K562 (cell line): Measurements from ENCODE around the gene DSCAM. TPM values are rescaled to one million over a fixed set of nuclear protein-coding genes. Genes with fewer than 3 reads are reported as not detected.

Source experiments
- ATAC-seq: fragments of 200-7000 bp; cut with Tn5 transposase; 3 replicates; pipeline ENCODE4 v1.9.1; 2020; ENCODE audit warnings: moderate library complexity
- BruUV-seq: library from RNA; stranded (reverse); fragments of 400-500 nt; replicated peaks from 2 replicates; lab custom pipeline; 2021; lab: Mats Ljungman, UMichigan
- CTCF ChIA-PET: fragments of 300-600 bp; formaldehyde crosslinking; extraction: SDS; loops from one replicate; lab custom pipeline; 2021; ENCODE audit warnings: low intra/inter-chr PET ratio; lab: Yijun Ruan, JAX
- POLR2A ChIA-PET: fragments of 300-600, 350-650 bp; sonication (Branson Sonifier 250); formaldehyde crosslinking; extraction: SDS; loops from one replicate; lab custom pipeline; 2021; ENCODE audit warnings: antibody characterized with exemption, inconsistent platforms; lab: Yijun Ruan, JAX
- DNase-seq, 4 experiments: peaks; one replicate each; pipeline versions ENCODE4 v3.0.0 to v3.0.0-alpha.2; 2011 to 2018; ENCODE audit warnings: low spot score in 3 of 4, mixed read lengths in 3 of 4; ENCODE audit errors: extremely low read depth in 1 of 4
- FAIRE-seq: peaks from 2 replicates; lab custom pipeline; 2011; peaks lifted over from hg19 to GRCh38; lab: Jason Lieb, UNC
- H2AFZ ChIP-seq: 2 replicates; pipeline ENCODE4 v1.6.0; 2011; ENCODE audit warnings: low read depth, low read length, control low read depth, inconsistent platforms
- H3K27ac ChIP-seq: fragments of 200-600 bp; 3 replicates; pipeline ENCODE4 v1.8.0; 2011; ENCODE audit warnings: low read depth, mild to moderate bottlenecking, control low read depth, inconsistent platforms, low read length, moderate library complexity, mixed read lengths; ENCODE audit errors: extremely low read depth
- H3K27me3 ChIP-seq, 2 experiments: fragments of 300-600 bp in 1 of 2; 2 replicates in 1 of 2; 3 replicates in 1 of 2; pipeline versions ENCODE4 v1.6.0 to v1.8.0; 2011; ENCODE audit warnings: inconsistent platforms in 2 of 2, low read length in 2 of 2, mild to moderate bottlenecking in 1 of 2, mixed read lengths in 1 of 2, moderate library complexity in 1 of 2; ENCODE audit not compliant: control insufficient read depth in 2 of 2, insufficient read depth in 2 of 2
- H3K36me3 ChIP-seq: fragments of 300-600 bp; 3 replicates; pipeline ENCODE4 v1.8.0; 2011; ENCODE audit warnings: mild to moderate bottlenecking, low read length, inconsistent platforms; ENCODE audit not compliant: control insufficient read depth, insufficient read depth
- H3K4me1 ChIP-seq, 2 experiments: fragments of 200-600 bp in 1 of 2; replicated peaks in 1 of 2; 2 replicates in 1 of 2; 3 replicates in 1 of 2; pipeline versions ENCODE4 v1.5.1 to v1.8.0; 2011; ENCODE audit warnings: inconsistent platforms in 2 of 2, low read length in 2 of 2, mild to moderate bottlenecking in 1 of 2, mixed read lengths in 1 of 2, moderate library complexity in 1 of 2; ENCODE audit not compliant: control insufficient read depth in 2 of 2, insufficient read depth in 2 of 2
- H3K4me2 ChIP-seq: 2 replicates; pipeline ENCODE4 v1.6.1; 2011; ENCODE audit warnings: low read length, control low read depth, inconsistent platforms, mixed read lengths; ENCODE audit not compliant: insufficient read depth
- H3K4me3 ChIP-seq: fragments of 200-600 bp; sonication (generic), shearing (Covaris generic); 2 replicates; pipeline ENCODE4 v1.5.1; 2016; ENCODE audit warnings: control low read depth, inconsistent platforms
- H3K79me2 ChIP-seq: fragments of 200-600 bp; 3 replicates; pipeline ENCODE4 v1.8.0; 2011; ENCODE audit warnings: low read length, inconsistent platforms; ENCODE audit not compliant: control insufficient read depth, insufficient read depth
- H3K9ac ChIP-seq, 2 experiments: 2 replicates each; pipeline versions ENCODE4 v1.6.0 to v1.6.1; 2011; ENCODE audit warnings: low read depth in 2 of 2, low read length in 2 of 2, control low read depth in 1 of 2, inconsistent platforms in 1 of 2, mild to moderate bottlenecking in 1 of 2, mixed read lengths in 1 of 2; ENCODE audit not compliant: insufficient read depth in 1 of 2
- H3K9me1 ChIP-seq: one replicate; pipeline ENCODE4 v1.6.0; 2011; ENCODE audit warnings: inconsistent platforms, mild to moderate bottlenecking, low read length, moderate library complexity; ENCODE audit not compliant: control insufficient read depth, insufficient read depth
- H3K9me3 ChIP-seq: replicated peaks from 2 replicates; pipeline ENCODE4 v1.5.1; 2011; ENCODE audit warnings: low read depth, low read length, inconsistent platforms; ENCODE audit not compliant: control insufficient read depth, insufficient read depth
- H4K20me1 ChIP-seq: replicated peaks from 2 replicates; pipeline ENCODE4 v1.6.1; 2011; ENCODE audit warnings: low read length, inconsistent platforms, mixed read lengths; ENCODE audit not compliant: control insufficient read depth, insufficient read depth
- ARID1B ChIP-seq: fragments of 450-650 bp; IDR thresholded peaks from 2 replicates; pipeline ENCODE4 v1.6.1; 2016; ENCODE audit warnings: antibody characterized with exemption, mild to moderate bottlenecking, inconsistent platforms
- BRF1 ChIP-seq: IDR thresholded peaks from 3 replicates; pipeline ENCODE4 v1.6.1; 2011; ENCODE audit warnings: borderline replicate concordance, mild to moderate bottlenecking; ENCODE audit not compliant: insufficient read length; ENCODE audit errors: extremely low read depth
- DNMT1 ChIP-seq: fragments of 450-650 bp; IDR thresholded peaks from 2 replicates; pipeline ENCODE4 v1.6.1; 2016; ENCODE audit warnings: antibody characterized with exemption, mild to moderate bottlenecking
- POLR3A ChIP-seq: IDR thresholded peaks from 2 replicates; pipeline ENCODE4 v1.6.1; 2011; ENCODE audit warnings: borderline replicate concordance, mild to moderate bottlenecking, moderate library complexity; ENCODE audit not compliant: insufficient read length, insufficient read depth; ENCODE audit errors: extremely low read depth
- ZBTB49 ChIP-seq: sonication (generic); formaldehyde crosslinking; IDR thresholded peaks from 2 replicates; pipeline ENCODE4 v1.8.0; 2022; ENCODE audit warnings: missing genetic modification reagents, mild to moderate bottlenecking, borderline replicate concordance
- ZFX ChIP-seq: sonication (generic); formaldehyde crosslinking; IDR thresholded peaks from 2 replicates; pipeline ENCODE4 v1.8.0; 2022; ENCODE audit warnings: mild to moderate bottlenecking, missing genetic modification reagents, moderate library complexity
- ZNF143 ChIP-seq: sonication (generic); formaldehyde crosslinking; IDR thresholded peaks from 2 replicates; pipeline ENCODE4 v1.9.0; 2022; ENCODE audit warnings: mild to moderate bottlenecking, missing genetic modification reagents
- ZNF449 ChIP-seq: fragments of 250-450 bp; sonication (Bioruptor Pico); IDR thresholded peaks from 2 replicates; pipeline ENCODE4 v1.8.0; 2022; ENCODE audit warnings: moderate library complexity, mild to moderate bottlenecking, inconsistent platforms
- ZNF511 ChIP-seq: sonication (generic); formaldehyde crosslinking; IDR thresholded peaks from 2 replicates; pipeline ENCODE4 v1.8.0; 2022; ENCODE audit warnings: mild to moderate bottlenecking, missing genetic modification reagents
- ZNF644 ChIP-seq: fragments of 200-800 bp; sonication (Bioruptor generic); IDR thresholded peaks from 2 replicates; pipeline ENCODE4 v1.6.1; 2016; ENCODE audit warnings: low read depth, missing genetic modification characterization, missing compliant biosample characterization
- ZNF766 ChIP-seq: fragments of 200-800 bp; sonication (Bioruptor generic); conservative IDR thresholded peaks from 2 replicates; pipeline ENCODE4 v1.6.1; 2016; ENCODE audit warnings: missing genetic modification characterization, missing compliant biosample characterization
- WGBS: fragments of 100-300 bp; shearing (Covaris generic); methylation state at CpG from one replicate; pipeline ENCODE4 v1.1.6; 2016; ENCODE audit warnings: low coverage, mixed read lengths; ENCODE audit not compliant: insufficient coverage; ENCODE audit errors: missing lambda C conversion rate; 5-methylcytosine and 5-hydroxymethylcytosine counted together
- in situ Hi-C: fragments of 300-500 bp; cut with MboI; formaldehyde crosslinking; loops from 4 replicates; pipeline ENCODE4 v1.15.0; 2018; ENCODE audit warnings: inconsistent platforms, mixed read lengths
- intact Hi-C: fragments of 100-400 bp; cut with micrococcal nuclease; formaldehyde crosslinking; loops from 2 replicates; pipeline ENCODE4 v1.14.2; 2022
- polyA plus RNA-seq, 8 experiments: library from polyadenylated mRNA; depleted of rRNA in 4 of 8; stranded (reverse) in 5 of 8; unstranded in 3 of 8; fragments of >200 nt; fragmentation: Nextera tagmentation in 2 of 8; fragmentation: Illumina TruSeq in 1 of 8; extraction: Ambion mirVana in 2 of 8; extraction: Trizol in 1 of 8; gene quantifications; 2 replicates each; pipeline versions ENCODE4 v1.2.1 to v1.2.3, GENCODE V29; 2011 to 2014; ENCODE audit warnings: inconsistent platforms in 1 of 8, missing spikeins in 1 of 8
- total RNA-seq, 7 experiments: library from RNA; depleted of rRNA in 6 of 7; stranded (reverse); fragments of >200 nt in 6 of 7; fragmentation: Illumina TruSeq in 2 of 7; extraction: Trizol in 2 of 7; gene quantifications; 2 replicates each; pipeline versions ENCODE4 v1.2.1 to v1.2.3, GENCODE V29; 2011 to 2021; ENCODE audit warnings: low replicate concordance in 1 of 7

The DSCAM gene
- total and polyA plus RNA-seq, 9 of the 15 experiments (the other 6 are each of a cell fraction or from before 2014, with no cell fraction given): not detected

GRCh38 chr21:40672602-40673001 lies 174.4 kb downstream of the DSCAM start:
- ATAC-seq: no peak
- no TSS peak for BruUV-seq
- H3K27me3 ChIP-seq: no peaks in the 10 kb centered on the region
- FAIRE-seq: no peak
- no peak overlapping the region for H3K4me2 ChIP-seq
- no peaks in the 10 kb centered on the region for H3K36me3 ChIP-seq
- H3K79me2 ChIP-seq: no peaks in the 10 kb centered on the region
- ChIA-PET POLR2A (no interaction called here), CTCF (no interaction called here)
- no peak overlapping the region for H3K4me3 ChIP-seq
- H2AFZ ChIP-seq: no peak overlapping the region
- in situ Hi-C loops: no loop called here
- H4K20me1 ChIP-seq: no peaks in the 10 kb centered on the region
- no peaks in the 10 kb centered on the region; the same call in 1 of the 2 replicates for H3K9me3 ChIP-seq
- H3K27ac ChIP-seq: no peak overlapping the region
- no peak for TF ChIP-seq ZNF449 (CRISPR knock-in tag)
- no peak for TF ChIP-seq ZNF766 (CRISPR knock-in tag)
- no peak for TF ChIP-seq DNMT1
- TF ChIP-seq ZNF143 (CRISPR knock-in tag): no peak
- no peak for TF ChIP-seq ZNF511 (CRISPR knock-in tag)
- no peak for TF ChIP-seq BRF1
- no peak for TF ChIP-seq ZNF644 (tag)
- no peak for TF ChIP-seq ZFX
- TF ChIP-seq ARID1B: no peak
- no peak for TF ChIP-seq POLR3A
- no peak for TF ChIP-seq ZBTB49
- WGBS: 0% methylated on average over 2 of the region's 2 CpGs
- DNase-seq: no peak
- H3K9ac ChIP-seq: no peak overlapping the region
- H3K9me1 ChIP-seq: no peaks in the 10 kb centered on the region
- intact Hi-C loops: no loop called here
- no peaks in the 10 kb centered on the region for H3K4me1 ChIP-seq
